ENCODE data around the gene MAP4K4.

The MAP4K4 gene

DNA sequence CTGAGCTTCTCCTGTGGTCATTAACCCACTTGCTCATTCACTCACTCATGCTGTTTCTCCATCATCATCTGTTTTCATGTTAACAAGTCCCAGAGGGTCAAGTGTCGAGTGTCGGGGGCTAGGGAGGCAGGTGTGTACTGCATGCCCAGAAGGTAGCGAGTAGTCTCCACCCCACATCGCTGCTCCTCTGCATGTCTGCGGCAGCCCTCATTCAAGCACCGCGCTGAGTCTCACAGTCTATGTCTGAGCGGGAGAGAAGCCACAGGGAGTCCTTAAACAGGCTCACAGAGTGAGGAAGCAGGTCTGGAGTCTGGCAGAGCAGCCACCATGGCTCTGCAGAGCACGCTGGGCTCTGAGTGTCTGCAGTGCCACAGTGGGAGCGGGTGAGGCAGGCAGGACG, 172.9 kb downstream of the MAP4K4 start:
- H3K36me3 ChIP-seq (replicated peaks; ENCODE audit: insufficient read depth, low read length), result no peaks in the 10 kb centered on the region

DNA sequence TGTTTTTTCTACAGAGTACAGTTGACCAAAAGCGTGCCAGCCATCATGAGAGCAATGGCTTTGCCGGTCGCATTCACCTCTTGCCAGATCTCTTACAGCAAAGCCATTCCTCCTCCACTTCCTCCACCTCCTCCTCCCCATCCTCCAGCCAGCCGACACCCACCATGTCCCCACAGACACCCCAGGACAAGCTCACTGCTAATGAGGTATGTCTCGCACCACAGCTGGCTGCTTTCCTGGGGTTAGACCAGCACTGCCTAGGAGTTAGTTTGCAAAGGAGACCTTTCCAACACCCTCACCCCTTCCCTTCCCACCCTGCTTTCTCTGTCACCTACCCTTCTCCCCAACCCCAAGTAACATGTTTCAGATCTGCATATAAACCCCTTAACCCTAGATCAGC, 174.0 kb downstream of the MAP4K4 start:
- no peaks in the 10 kb centered on the region for H3K9me2 ChIP-seq (replicated peaks; ENCODE audit: insufficient read depth, low read length)
- H3K4me3 ChIP-seq (ENCODE audit: low read length), result no peak overlapping the region
- H3K9ac ChIP-seq (ENCODE audit: low read length), result no peak overlapping the region
- no peaks in the 10 kb centered on the region for H3F3A ChIP-seq (ENCODE audit: insufficient read depth, low read length)
- H3K36me3 ChIP-seq (replicated peaks; ENCODE audit: insufficient read depth, low read length), result no peaks in the 10 kb centered on the region
- no peak for DNase-seq
- no peaks in the 10 kb centered on the region for H3K9me3 ChIP-seq (replicated peaks; ENCODE audit: insufficient read depth, low read length)
- H3K79me2 ChIP-seq (ENCODE audit: low read length), result no peaks in the 10 kb centered on the region
- H3K27me3 ChIP-seq (replicated peaks; ENCODE audit: insufficient read depth, low read length), result no peaks in the 10 kb centered on the region
- no peak overlapping the region for H3K4me2 ChIP-seq (ENCODE audit: low read depth, low read length)
- no peak overlapping the region for H3K27ac ChIP-seq (ENCODE audit: low read length)
- TF ChIP-seq EZH2phosphoT487 (IDR thresholded peaks at IDR 0.05; ENCODE audit: low read length), result no peak
- TF ChIP-seq, protein P1, sequence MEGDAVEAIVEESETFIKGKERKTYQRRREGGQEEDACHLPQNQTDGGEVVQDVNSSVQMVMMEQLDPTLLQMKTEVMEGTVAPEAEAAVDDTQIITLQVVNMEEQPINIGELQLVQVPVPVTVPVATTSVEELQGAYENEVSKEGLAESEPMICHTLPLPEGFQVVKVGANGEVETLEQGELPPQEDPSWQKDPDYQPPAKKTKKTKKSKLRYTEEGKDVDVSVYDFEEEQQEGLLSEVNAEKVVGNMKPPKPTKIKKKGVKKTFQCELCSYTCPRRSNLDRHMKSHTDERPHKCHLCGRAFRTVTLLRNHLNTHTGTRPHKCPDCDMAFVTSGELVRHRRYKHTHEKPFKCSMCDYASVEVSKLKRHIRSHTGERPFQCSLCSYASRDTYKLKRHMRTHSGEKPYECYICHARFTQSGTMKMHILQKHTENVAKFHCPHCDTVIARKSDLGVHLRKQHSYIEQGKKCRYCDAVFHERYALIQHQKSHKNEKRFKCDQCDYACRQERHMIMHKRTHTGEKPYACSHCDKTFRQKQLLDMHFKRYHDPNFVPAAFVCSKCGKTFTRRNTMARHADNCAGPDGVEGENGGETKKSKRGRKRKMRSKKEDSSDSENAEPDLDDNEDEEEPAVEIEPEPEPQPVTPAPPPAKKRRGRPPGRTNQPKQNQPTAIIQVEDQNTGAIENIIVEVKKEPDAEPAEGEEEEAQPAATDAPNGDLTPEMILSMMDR (IDR thresholded peaks at IDR 0.05; ENCODE audit: low read length), result no peak
- TF ChIP-seq EZH2 (optimal IDR thresholded peaks at IDR 0.05; ENCODE audit: low read depth, low read length), result no peak
- H2AFZ ChIP-seq (ENCODE audit: low read length), result no peak overlapping the region
- H4K20me1 ChIP-seq (ENCODE audit: insufficient read depth, low read length), result no peaks in the 10 kb centered on the region
- H3K4me1 ChIP-seq (ENCODE audit: low read length), result no peaks in the 10 kb centered on the region

More for the DNA sequence above, 172.9 kb downstream of the MAP4K4 start:
- TF ChIP-seq, protein P1 (IDR thresholded peaks at IDR 0.05; ENCODE audit: low read length), result no peak
- no peak for TF ChIP-seq EZH2phosphoT487 (IDR thresholded peaks at IDR 0.05; ENCODE audit: low read length)
- no peak for TF ChIP-seq EZH2 (optimal IDR thresholded peaks at IDR 0.05; ENCODE audit: low read depth, low read length)
- Histone ChIP-seq H3K9me3 (replicated peaks; ENCODE audit: insufficient read depth, low read length) (no peaks in the 10 kb centered on the region), H3K4me1 (ENCODE audit: low read length) (no peaks in the 10 kb centered on the region), H3K9ac (ENCODE audit: low read length) (no peak overlapping the region), H3K9me2 (replicated peaks; ENCODE audit: insufficient read depth, low read length) (no peaks in the 10 kb centered on the region), H3K4me3 (ENCODE audit: low read length) (no peak overlapping the region), H3K27me3 (replicated peaks; ENCODE audit: insufficient read depth, low read length) (no peaks in the 10 kb centered on the region), H2AFZ (ENCODE audit: low read length) (no peak overlapping the region), H3K4me2 (ENCODE audit: low read depth, low read length) (no peak overlapping the region), H3K27ac (ENCODE audit: low read length) (no peak overlapping the region), H3F3A (ENCODE audit: insufficient read depth, low read length) (no peaks in the 10 kb centered on the region), H4K20me1 (ENCODE audit: insufficient read depth, low read length) (no peaks in the 10 kb centered on the region), H3K79me2 (ENCODE audit: low read length) (no peaks in the 10 kb centered on the region)
- no peak for DNase-seq

DNA sequence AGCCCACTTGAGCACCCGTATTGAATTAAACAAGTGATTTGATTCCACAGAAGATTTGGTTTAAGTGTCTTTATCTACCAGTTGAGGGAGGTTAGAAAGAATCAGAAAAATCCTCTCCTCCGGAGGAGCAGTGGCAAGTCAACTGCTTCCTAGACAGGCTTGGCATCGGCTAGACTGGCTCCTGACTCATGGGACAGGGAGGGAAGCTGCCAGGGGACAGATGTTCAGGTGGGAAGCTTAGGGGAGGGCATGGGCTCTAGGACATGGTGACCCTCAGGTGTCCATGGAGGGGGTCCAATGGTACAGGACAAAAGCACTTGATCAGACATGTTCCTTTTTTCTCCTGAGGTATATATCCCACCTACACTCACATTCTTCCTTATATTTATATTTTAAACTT, 175.0 kb downstream of the MAP4K4 start:
- Histone ChIP-seq H3K9me3 (replicated peaks; ENCODE audit: insufficient read depth, low read length) (no peaks in the 10 kb centered on the region), H3K4me1 (ENCODE audit: low read length) (no peaks in the 10 kb centered on the region), H3K4me3 (ENCODE audit: low read length) (no peak overlapping the region), H3K79me2 (ENCODE audit: low read length) (no peaks in the 10 kb centered on the region), H2AFZ (ENCODE audit: low read length) (no peak overlapping the region), H3K9ac (ENCODE audit: low read length) (no peak overlapping the region), H3K4me2 (ENCODE audit: low read depth, low read length) (no peak overlapping the region), H4K20me1 (ENCODE audit: insufficient read depth, low read length) (no peaks in the 10 kb centered on the region), H3F3A (ENCODE audit: insufficient read depth, low read length) (no peaks in the 10 kb centered on the region), H3K27me3 (replicated peaks; ENCODE audit: insufficient read depth, low read length) (no peaks in the 10 kb centered on the region), H3K36me3 (replicated peaks; ENCODE audit: insufficient read depth, low read length) (no peaks in the 10 kb centered on the region), H3K27ac (ENCODE audit: low read length) (no peak overlapping the region), H3K9me2 (replicated peaks; ENCODE audit: insufficient read depth, low read length) (no peaks in the 10 kb centered on the region)
- DNase-seq, result no peak
- TF ChIP-seq, protein P1 (IDR thresholded peaks at IDR 0.05; ENCODE audit: low read length), result no peak
- TF ChIP-seq EZH2phosphoT487 (IDR thresholded peaks at IDR 0.05; ENCODE audit: low read length), result no peak
- TF ChIP-seq EZH2 (optimal IDR thresholded peaks at IDR 0.05; ENCODE audit: low read depth, low read length), result no peak
